T-helper 2 cell treated with Interferon-gamma antibody and Interleukin-4, amounts not matched to agents 100 ng/mL and 5 ng/mL, for 36 hours (primary cell): ENCODE data around the gene CLCA1. TPM values are rescaled to one million over a fixed set of nuclear protein-coding genes. Genes with fewer than 3 reads are reported as not detected.

Experiments used
- intact Hi-C: fragments of 100-400 bp; cut with micrococcal nuclease; formaldehyde crosslinking; loops from one replicate; pipeline ENCODE4 v1.15.1; 2023
- total RNA-seq: library from RNA; stranded (reverse); gene quantifications from 2 replicates; pipeline ENCODE4 v1.2.3, GENCODE V29; 2022

The CLCA1 gene
- total RNA-seq, 1 donor from 2014 or later = not detected

- intact Hi-C loops = loop anchor here (1.0 to 10.0 kb wide), 5 partner anchors 84 to 582 kb away; partner anchors contain the start of genes ODF2L and SH3GLB1
Measured at GRCh38 chr1:86502721-86503405, 34.1 kb downstream of the CLCA1 start.

GRCh38 chr1:86503406-86504136 lies 34.8 kb downstream of the CLCA1 start:
- intact Hi-C loops = loop anchor here (5.0 to 10.0 kb wide), 3 partner anchors 106 to 581 kb away; partner anchors contain the start of genes ODF2L and SH3GLB1

GRCh38 chr1:86504137-86504479 lies 35.4 kb downstream of the CLCA1 start:
- intact Hi-C loops = loop anchor here (5.0 to 10.0 kb wide), 3 partner anchors 107 to 581 kb away; partner anchors contain the start of genes ODF2L and SH3GLB1

GRCh38 chr1:86504895-86505563 lies 36.3 kb downstream of the CLCA1 start:
- intact Hi-C loops = loop anchor here (5.0 to 10.0 kb wide), 3 partner anchors 108 to 580 kb away; partner anchors contain the start of genes ODF2L and SH3GLB1

- intact Hi-C loops = loop anchor here (10.0 kb wide), 2 partner anchors 199 to 579 kb away; partner anchors contain the start of gene SH3GLB1
Measured at GRCh38 chr1:86505564-86505902, 36.8 kb downstream of the CLCA1 start.

- intact Hi-C loops = loop anchor here (1.0 to 10.0 kb wide), 4 partner anchors 89 to 577 kb away; partner anchors contain the start of gene SH3GLB1
Measured at GRCh38 chr1:86507935-86508582, 39.3 kb downstream of the CLCA1 start.

- intact Hi-C loops = loop anchor here (1.0 to 10.0 kb wide), 4 partner anchors 89 to 576 kb away; partner anchors contain the start of gene SH3GLB1
Measured at GRCh38 chr1:86508583-86508969, 39.8 kb downstream of the CLCA1 start.

GRCh38 chr1:86515597-86515996 lies 46.9 kb downstream of the CLCA1 start:
- intact Hi-C loops = no loop called here

GRCh38 chr1:86516335-86516734 lies 47.6 kb downstream of the CLCA1 start:
- intact Hi-C loops = no loop called here

- intact Hi-C loops = no loop called here
Measured at GRCh38 chr1:86517336-86517735, 48.6 kb downstream of the CLCA1 start.

- intact Hi-C loops = no loop called here
Measured at GRCh38 chr1:86520789-86521521, 52.2 kb downstream of the CLCA1 start.

- intact Hi-C loops = no loop called here
Measured at GRCh38 chr1:86521522-86521891, 52.8 kb downstream of the CLCA1 start.

GRCh38 chr1:86522240-86522639 lies 53.5 kb downstream of the CLCA1 start:
- intact Hi-C loops = no loop called here

- intact Hi-C loops = no loop called here
Measured at GRCh38 chr1:86523670-86524354, 55.1 kb downstream of the CLCA1 start.

- intact Hi-C loops = no loop called here
Measured at GRCh38 chr1:86527306-86527705, 58.6 kb downstream of the CLCA1 start.

GRCh38 chr1:86530211-86530845 lies 61.6 kb downstream of the CLCA1 start:
- intact Hi-C loops = no loop called here

GRCh38 chr1:86537928-86538695 lies 69.4 kb downstream of the CLCA1 start:
- intact Hi-C loops = no loop called here

GRCh38 chr1:86538775-86539174 lies 70.0 kb downstream of the CLCA1 start:
- intact Hi-C loops = no loop called here

- intact Hi-C loops = no loop called here
Measured at GRCh38 chr1:86541859-86542258, 73.1 kb downstream of the CLCA1 start.
